Gastroesophageal sphincter (tissue), 4 donors: ENCODE results near the gene TRMT44. TPM values are rescaled to one million over a fixed set of nuclear protein-coding genes. Genes with fewer than 3 reads are reported as not detected.

Source experiments
- ATAC-seq: fragments of 150-250 bp; one replicate; pipeline ENCODE4 v1.9.1; 2016; ENCODE audit warnings: mild to moderate bottlenecking, moderate library complexity
- H3K27ac ChIP-seq, 4 donors: fragments of 200-600 bp; sonication (generic) in 3 of 4; 1 replicate in 3 of 4; 2 replicates in 1 of 4; pipeline ENCODE4 v1.5.1; 2016 to 2019
- H3K27me3 ChIP-seq: fragments of 200-600 bp; sonication (generic); one replicate; pipeline ENCODE4 v1.5.1; 2019
- H3K36me3 ChIP-seq, 2 donors: fragments of 200-600 bp; sonication (generic); one replicate each; pipeline ENCODE4 v1.5.1; 2019; ENCODE audit warnings: control low read depth in 1 of 2
- H3K4me1 ChIP-seq, 3 donors: fragments of 200-600 bp; sonication (generic); 1 replicate in 2 of 3; 2 replicates in 1 of 3; pipeline ENCODE4 v1.5.1; 2016 to 2019; ENCODE audit warnings: control low read depth in 2 of 3
- H3K4me3 ChIP-seq, 2 donors: fragments of 200-600 bp; sonication (generic); one replicate each; pipeline ENCODE4 v1.5.1; 2019; ENCODE audit warnings: mild to moderate bottlenecking in 1 of 2, moderate library complexity in 1 of 2
- H3K9me3 ChIP-seq, 3 donors: fragments of 200-600 bp; sonication (generic); one replicate each; pipeline ENCODE4 v1.5.1; 2017 to 2019; ENCODE audit warnings: control low read depth in 2 of 3
- CTCF ChIP-seq, 4 experiments: fragments of 200-600 bp in 2 of 4; fragments of 450-650 bp in 2 of 4; sonication (generic) in 1 of 4; IDR thresholded peaks; one replicate each; pipeline ENCODE4 v1.5.1; 2017 to 2019; ENCODE audit warnings: antibody characterized with exemption in 4 of 4, mild to moderate bottlenecking in 2 of 4, moderate library complexity in 2 of 4
- EP300 ChIP-seq: sonication (generic); formaldehyde crosslinking; IDR thresholded peaks from one replicate; pipeline ENCODE4 v1.6.1; 2017; ENCODE audit warnings: antibody characterized with exemption, mild to moderate bottlenecking
- POLR2A ChIP-seq, 2 donors: fragments of 450-650 bp; IDR thresholded peaks; one replicate each; pipeline ENCODE4 v1.6.1; 2017; ENCODE audit warnings: antibody characterized with exemption in 2 of 2, mild to moderate bottlenecking in 2 of 2, moderate library complexity in 1 of 2
- POLR2AphosphoS5 ChIP-seq: sonication (generic); formaldehyde crosslinking; IDR thresholded peaks from one replicate; pipeline ENCODE4 v1.6.1; 2017; ENCODE audit warnings: antibody characterized with exemption
- WGBS, 2 donors: methylation state at CpG; one replicate each; pipeline ENCODE4 v1.1.5; 2018; ENCODE audit warnings: low coverage in 1 of 2; 5-methylcytosine and 5-hydroxymethylcytosine counted together
- total RNA-seq, 4 donors: library from RNA; depleted of rRNA; stranded (reverse); fragments of >200 nt; gene quantifications; one replicate each; pipeline ENCODE4 v1.1.0, GENCODE V29; 2016

TRMT44 gene
- total RNA-seq, 4 donors from 2014 or later, result 12.0 to 27.9 (median 20.9) TPM

DNA sequence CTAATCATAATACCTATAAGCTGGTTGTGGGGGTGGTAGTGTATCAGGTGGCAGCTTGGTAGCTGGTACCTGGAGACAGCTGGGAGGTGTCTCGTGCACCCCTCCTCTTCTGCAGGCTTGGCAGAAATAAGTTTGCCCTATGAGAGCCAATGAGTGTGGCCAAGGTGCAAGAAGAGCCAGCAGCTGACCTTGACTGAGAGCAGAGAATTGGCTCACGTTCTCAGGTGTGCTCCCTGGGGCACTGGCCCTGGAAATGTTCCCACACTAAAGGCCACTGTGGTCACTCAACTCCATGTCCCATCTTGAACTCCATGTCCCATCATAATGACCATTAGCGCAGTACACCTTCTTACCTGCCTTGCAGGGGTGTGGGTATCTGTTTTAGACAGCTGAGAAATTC is 13.4 kb downstream of the TRMT44 start:
- no peak overlapping the region for H3K27ac ChIP-seq
- no peaks in the 10 kb centered on the region for H3K4me1 ChIP-seq
- no peak overlapping the region for H3K4me3 ChIP-seq
- no peaks in the 10 kb centered on the region for H3K9me3 ChIP-seq
- no peak for ATAC-seq
- 86 to 93% methylated on average over 2 to 3 of the region's 3 CpGs for WGBS, 2 donors
- no peaks in the 10 kb centered on the region for H3K27me3 ChIP-seq
- H3K36me3 ChIP-seq, result peaks cover 0 to 100% of the 10 kb centered on the region in 2 donors
- TF ChIP-seq CTCF (IDR thresholded peaks at IDR 0.05), result no peak
- no peak for TF ChIP-seq POLR2A (IDR thresholded peaks at IDR 0.05)
- no peak for TF ChIP-seq POLR2AphosphoS5
- no peak for TF ChIP-seq EP300

GRCh38 chr4:8457646-8458252 is 17.2 kb downstream of the TRMT44 start:
- no peak for TF ChIP-seq EP300
- TF ChIP-seq POLR2A (IDR thresholded peaks at IDR 0.05), result no peak
- no peak for TF ChIP-seq POLR2AphosphoS5
- TF ChIP-seq CTCF (IDR thresholded peaks at IDR 0.05), result no peak
- no peak for ATAC-seq
- peaks cover 0 to 98% of the 10 kb centered on the region in 2 donors for H3K36me3 ChIP-seq

DNA sequence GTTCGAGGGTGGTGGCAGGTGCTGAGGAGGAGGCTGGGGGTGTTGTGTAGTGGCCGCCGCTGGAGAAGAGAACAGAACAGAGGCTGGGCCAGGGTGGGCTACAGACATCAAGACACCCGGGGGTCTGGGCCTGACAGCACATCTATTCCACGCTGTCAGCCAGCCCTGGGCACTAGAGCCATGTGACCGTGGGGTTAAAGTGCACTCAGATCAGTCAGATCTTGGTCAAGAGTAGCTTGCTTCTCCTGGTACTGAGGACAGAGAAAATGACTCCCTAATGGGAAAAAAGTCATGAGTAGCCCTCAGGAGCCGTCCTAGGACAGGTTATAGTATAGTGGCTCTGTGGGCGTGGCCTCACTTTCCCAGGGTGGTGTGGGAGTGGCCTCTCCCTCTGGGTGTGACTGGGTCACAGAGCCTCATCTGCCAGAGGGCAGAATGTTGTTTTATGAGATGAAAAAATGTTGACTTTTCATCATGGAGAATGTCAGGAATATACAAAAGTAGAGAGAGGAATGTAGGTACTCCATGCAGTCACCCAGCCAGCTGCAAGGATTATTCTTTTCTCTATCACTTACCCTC is 19.4 kb downstream of the TRMT44 start:
- peaks cover 0 to 7% (median 0%) of the 10 kb centered on the region in 3 donors for H3K4me1 ChIP-seq

More at GRCh38 chr4:8457646-8458252, 17.2 kb downstream of the TRMT44 start:
- Histone ChIP-seq H3K27ac (no peak overlapping the region), H3K4me1 (peaks cover 0 to 7% (median 0%) of the 10 kb centered on the region in 3 donors), H3K4me3 (no peak overlapping the region), H3K9me3 (no peaks in the 10 kb centered on the region), H3K27me3 (no peaks in the 10 kb centered on the region)
- WGBS, 2 donors, result 77 to 80% methylated on average over 9 of the region's 9 CpGs

GRCh38 chr4:8461086-8461485 is 20.5 kb downstream of the TRMT44 start:
- Histone ChIP-seq H3K4me1 (peaks cover 0 to 7% (median 0%) of the 10 kb centered on the region in 3 donors), H3K36me3 (peaks cover 0 to 97% of the 10 kb centered on the region in 2 donors), H3K27ac (peak overlapping the region in 1 of 4 donors; percentile 31), H3K9me3 (no peaks in the 10 kb centered on the region), H3K27me3 (no peaks in the 10 kb centered on the region), H3K4me3 (no peak overlapping the region)
- 94 to 100% methylated on average over 1 to 6 of the region's 6 CpGs for WGBS, 2 donors
- no peak for ATAC-seq
- TF ChIP-seq POLR2AphosphoS5 (no peak), CTCF (IDR thresholded peaks at IDR 0.05) (no peak), EP300 (no peak), POLR2A (IDR thresholded peaks at IDR 0.05) (no peak)

More for the DNA sequence above, 19.4 kb downstream of the TRMT44 start:
- Histone ChIP-seq H3K27me3 (no peaks in the 10 kb centered on the region), H3K36me3 (peaks cover 0 to 97% of the 10 kb centered on the region in 2 donors), H3K9me3 (no peaks in the 10 kb centered on the region), H3K4me3 (no peak overlapping the region), H3K27ac (no peak overlapping the region)
- no peak for ATAC-seq
- no peak for TF ChIP-seq EP300
- no peak for TF ChIP-seq CTCF (IDR thresholded peaks at IDR 0.05)
- TF ChIP-seq POLR2A (IDR thresholded peaks at IDR 0.05), result no peak
- TF ChIP-seq POLR2AphosphoS5, result no peak
- WGBS, 2 donors, result 70 to 78% methylated on average over 3 to 5 of the region's 8 CpGs

DNA sequence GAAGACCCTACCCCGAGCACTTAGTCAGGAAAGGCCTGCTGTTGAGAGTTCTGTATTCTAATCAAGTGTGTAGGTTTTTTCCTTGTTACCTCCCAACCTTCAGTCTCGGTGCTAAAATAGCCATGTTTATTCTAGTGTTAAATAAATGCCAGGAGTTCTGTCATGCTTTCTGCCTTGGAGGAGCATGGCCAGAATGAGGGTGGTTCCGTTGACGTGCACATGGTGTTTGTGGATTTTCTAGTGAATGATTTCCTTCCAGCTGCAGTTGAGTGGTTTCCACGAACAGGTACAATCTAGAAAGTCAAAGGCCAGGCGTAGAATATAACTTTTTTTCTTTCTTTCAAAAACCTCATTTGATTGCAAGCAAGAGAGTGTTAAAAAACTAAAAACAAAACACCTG is 21.0 kb downstream of the TRMT44 start:
- WGBS, 2 donors, result 65 to 72% methylated on average over 5 to 6 of the region's 6 CpGs
- Histone ChIP-seq H3K9me3 (no peaks in the 10 kb centered on the region), H3K27ac (peak overlapping the region in 1 of 4 donors; percentile 31), H3K4me3 (no peak overlapping the region), H3K27me3 (no peaks in the 10 kb centered on the region), H3K36me3 (peaks cover 0 to 97% of the 10 kb centered on the region in 2 donors), H3K4me1 (peaks cover 0 to 7% (median 0%) of the 10 kb centered on the region in 3 donors)
- TF ChIP-seq CTCF (IDR thresholded peaks at IDR 0.05) (no peak), POLR2A (IDR thresholded peaks at IDR 0.05) (no peak), EP300 (no peak), POLR2AphosphoS5 (no peak)
- ATAC-seq, result no peak
